Mesodermal cell (in vitro differentiated cells): ENCODE data around the gene ANO2.

Source experiments
- H3K27ac ChIP-seq: 2 replicates; pipeline ENCODE4 v1.7.0; 2013; ENCODE audit warnings: mild to moderate bottlenecking, low read depth, low read length, moderate library complexity; ENCODE audit not compliant: severe bottlenecking
- H3K36me3 ChIP-seq: 2 replicates; pipeline ENCODE4 v1.7.1; 2013; ENCODE audit warnings: mild to moderate bottlenecking, low read length, moderate library complexity; ENCODE audit not compliant: control insufficient read depth, insufficient read depth
- H3K4me1 ChIP-seq: one replicate; pipeline ENCODE4 v1.7.1; 2013; ENCODE audit warnings: mild to moderate bottlenecking, low read length; ENCODE audit not compliant: insufficient read depth, control insufficient read depth, poor library complexity, severe bottlenecking
- H3K4me3 ChIP-seq: 2 replicates; pipeline ENCODE4 v1.7.0; 2013; ENCODE audit warnings: low read length, control low read depth, mild to moderate bottlenecking; ENCODE audit not compliant: insufficient read depth, poor library complexity, severe bottlenecking; ENCODE audit errors: extremely low read depth
- H3K9me3 ChIP-seq: 2 replicates; pipeline ENCODE4 v1.7.1; 2013; ENCODE audit warnings: mild to moderate bottlenecking, low read length, moderate library complexity; ENCODE audit not compliant: control insufficient read depth
- WGBS, 2 experiments: methylation state at CpG; one replicate each; pipeline ENCODE4 v1.1.5; 2013; ENCODE audit warnings: missing lambda C conversion rate in 2 of 2; ENCODE audit not compliant: insufficient coverage in 2 of 2; 5-methylcytosine and 5-hydroxymethylcytosine counted together

ANO2 gene

GRCh38 chr12:5720381-5721005 lies 224.6 kb downstream of the ANO2 start:
- WGBS, 2 experiments = 78 to 93% methylated on average over 4 to 5 of the region's 7 CpGs
- H3K4me3 ChIP-seq = no peak overlapping the region
- no peaks in the 10 kb centered on the region for H3K9me3 ChIP-seq
- no peaks in the 10 kb centered on the region for H3K36me3 ChIP-seq
- no peaks in the 10 kb centered on the region for H3K4me1 ChIP-seq
- H3K27ac ChIP-seq = no peak overlapping the region

GRCh38 chr12:5718680-5719079 lies 226.4 kb downstream of the ANO2 start:
- H3K9me3 ChIP-seq = no peaks in the 10 kb centered on the region
- no peak overlapping the region for H3K27ac ChIP-seq
- no peak overlapping the region for H3K4me3 ChIP-seq
- H3K4me1 ChIP-seq = no peaks in the 10 kb centered on the region
- no peaks in the 10 kb centered on the region for H3K36me3 ChIP-seq
- WGBS, 2 experiments = 90 to 93% methylated on average over 5 of the region's 6 CpGs

- 89 to 93% methylated on average over 3 of the region's 5 CpGs for WGBS, 2 experiments
- Histone ChIP-seq H3K36me3 (no peaks in the 10 kb centered on the region), H3K4me1 (no peaks in the 10 kb centered on the region), H3K27ac (no peak overlapping the region), H3K4me3 (no peak overlapping the region), H3K9me3 (no peaks in the 10 kb centered on the region)
Measured at GRCh38 chr12:5718073-5718472, 227.0 kb downstream of the ANO2 start.

- WGBS, 2 experiments = 85 to 95% methylated on average over 1 to 3 of the region's 3 CpGs
- no peaks in the 10 kb centered on the region for H3K4me1 ChIP-seq
- H3K36me3 ChIP-seq = no peaks in the 10 kb centered on the region
- no peaks in the 10 kb centered on the region for H3K9me3 ChIP-seq
- no peak overlapping the region for H3K4me3 ChIP-seq
- no peak overlapping the region for H3K27ac ChIP-seq
Measured at GRCh38 chr12:5716976-5717375, 228.1 kb downstream of the ANO2 start.

- no peak overlapping the region for H3K4me3 ChIP-seq
- H3K9me3 ChIP-seq = no peaks in the 10 kb centered on the region
- WGBS, 2 experiments = no CpG with 5 or more reads among the region's 1 CpG
- no peak overlapping the region for H3K27ac ChIP-seq
- H3K36me3 ChIP-seq = no peaks in the 10 kb centered on the region
- no peaks in the 10 kb centered on the region for H3K4me1 ChIP-seq
Measured at GRCh38 chr12:5716201-5716600, 228.9 kb downstream of the ANO2 start.

GRCh38 chr12:5715021-5715420 lies 230.0 kb downstream of the ANO2 start:
- no peak overlapping the region for H3K4me3 ChIP-seq
- no peaks in the 10 kb centered on the region for H3K9me3 ChIP-seq
- no peak overlapping the region for H3K27ac ChIP-seq
- no peaks in the 10 kb centered on the region for H3K36me3 ChIP-seq
- H3K4me1 ChIP-seq = no peaks in the 10 kb centered on the region
- 77 to 85% methylated on average over 2 to 4 of the region's 4 CpGs for WGBS, 2 experiments

GRCh38 chr12:5713599-5714081 lies 231.4 kb downstream of the ANO2 start:
- no peak overlapping the region for H3K27ac ChIP-seq
- no peaks in the 10 kb centered on the region for H3K4me1 ChIP-seq
- 92 to 95% methylated on average over 4 to 6 of the region's 6 CpGs for WGBS, 2 experiments

GRCh38 chr12:5710260-5710878 lies 234.7 kb downstream of the ANO2 start:
- Histone ChIP-seq H3K4me1 (no peaks in the 10 kb centered on the region), H3K9me3 (no peaks in the 10 kb centered on the region), H3K27ac (no peak overlapping the region), H3K36me3 (no peaks in the 10 kb centered on the region), H3K4me3 (no peak overlapping the region)
- WGBS, 2 experiments = 100% methylated on average over 1 of the region's 1 CpG

More at GRCh38 chr12:5713599-5714081, 231.4 kb downstream of the ANO2 start:
- Histone ChIP-seq H3K9me3 (no peaks in the 10 kb centered on the region), H3K36me3 (no peaks in the 10 kb centered on the region), H3K4me3 (no peak overlapping the region)

GRCh38 chr12:5708371-5708770 lies 236.7 kb downstream of the ANO2 start:
- Histone ChIP-seq H3K4me1 (no peaks in the 10 kb centered on the region), H3K9me3 (no peaks in the 10 kb centered on the region), H3K27ac (no peak overlapping the region), H3K36me3 (no peaks in the 10 kb centered on the region), H3K4me3 (no peak overlapping the region)

- H3K36me3 ChIP-seq = no peaks in the 10 kb centered on the region
- no peak overlapping the region for H3K27ac ChIP-seq
- H3K4me1 ChIP-seq = no peaks in the 10 kb centered on the region
- 85 to 100% methylated on average over 3 of the region's 4 CpGs for whole genome bisulfite sequencing, 2 experiments
- no peak overlapping the region for H3K4me3 ChIP-seq
- no peaks in the 10 kb centered on the region for H3K9me3 ChIP-seq
Measured at GRCh38 chr12:5706247-5706646, 238.8 kb downstream of the ANO2 start.

GRCh38 chr12:5705791-5706190 lies 239.3 kb downstream of the ANO2 start:
- no peak overlapping the region for H3K4me3 ChIP-seq
- 88 to 89% methylated on average over 8 to 9 of the region's 9 CpGs for WGBS, 2 experiments
- H3K4me1 ChIP-seq = no peaks in the 10 kb centered on the region
- H3K36me3 ChIP-seq = no peaks in the 10 kb centered on the region
- H3K9me3 ChIP-seq = no peaks in the 10 kb centered on the region
- H3K27ac ChIP-seq = no peak overlapping the region
